ENCODE data around the gene MEGF9.
"Not testable (repeated sequence)": the region's sequence is repeated elsewhere in the genome, so short reads cannot be mapped to it uniquely, and the experiment has no call there.

The MEGF9 gene

DNA sequence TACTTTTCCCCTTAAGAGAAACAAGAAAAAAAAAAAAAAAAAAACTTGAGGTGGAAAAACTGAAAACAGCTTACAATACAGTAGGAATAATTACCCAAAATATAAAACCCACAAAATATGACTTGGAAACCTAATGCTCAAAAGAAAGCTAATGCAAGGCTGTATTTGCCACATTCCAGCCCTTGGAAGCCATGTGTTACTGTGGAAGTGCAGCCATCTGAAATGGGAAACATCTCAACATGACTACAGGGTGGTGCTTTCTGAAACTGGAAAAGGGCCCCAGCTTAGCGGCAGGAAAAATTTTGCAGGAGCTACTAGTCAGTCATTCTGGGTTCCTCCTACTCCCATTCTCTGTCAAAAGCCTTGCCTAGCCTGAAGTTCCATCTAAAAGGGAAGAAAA lies 154.7 kb downstream of the MEGF9 start:
- no peak overlapping the region for H3K27ac ChIP-seq

GRCh38 chr9:120558454-120558853 lies 155.8 kb downstream of the MEGF9 start:
- Histone ChIP-seq H3K4me3 (no peak overlapping the region), H3K27ac (no peak overlapping the region)

More for the DNA sequence above, 154.7 kb downstream of the MEGF9 start:
- no peak overlapping the region for H3K4me3 ChIP-seq

- Histone ChIP-seq H3K27ac (no peak overlapping the region), H3K4me3 (no peak overlapping the region)
Measured at GRCh38 chr9:120557205-120557604, 157.1 kb downstream of the MEGF9 start.

GRCh38 chr9:120556775-120557174 lies 157.5 kb downstream of the MEGF9 start:
- Histone ChIP-seq H3K27ac (no peak overlapping the region), H3K4me3 (no peak overlapping the region)

- no peak overlapping the region for H3K27ac ChIP-seq
- H3K4me3 ChIP-seq: no peak overlapping the region
Measured at GRCh38 chr9:120555839-120556238, 158.4 kb downstream of the MEGF9 start.

- H3K27ac ChIP-seq, H3K4me3 ChIP-seq: not testable (repeated sequence)
Measured at GRCh38 chr9:120552210-120552704, 162.0 kb downstream of the MEGF9 start.

All from skin epidermis (tissue), 12 donors.